ENCODE results near the gene ADORA2B.

GRCh38 chr17:15918661-15919259 lies 26.2 kb upstream of the ADORA2B start:
- TF ChIP-seq POLR2AphosphoS5 (IDR thresholded peaks at IDR 0.05) (no peak), CTCF (IDR thresholded peaks at IDR 0.05) (no peak)
